CD4-positive, alpha-beta T cell (primary cell): ENCODE measurements around the gene GOLGA5. TPM values are rescaled to one million over a fixed set of nuclear protein-coding genes. Genes with fewer than 3 reads are reported as not detected.

Experiments
- ATAC-seq: fragments of 200-7000 bp; cut with Tn5 transposase; one replicate; pipeline ENCODE4 v1.10.0; 2022; ENCODE audit warnings: mild to moderate bottlenecking; ENCODE audit not compliant: poor library complexity
- CTCF ChIA-PET: fragments of 350-600 bp; sonication (Branson Sonifier 250); formaldehyde crosslinking; loops from one replicate; lab custom pipeline; 2021; ENCODE audit warnings: antibody characterized with exemption, inconsistent platforms; lab: Charles Lee
- POLR2A ChIA-PET: fragments of 350-600 bp; sonication (Branson Sonifier 250); formaldehyde crosslinking; loops from one replicate; lab custom pipeline; 2021; ENCODE audit warnings: antibody characterized with exemption, inconsistent platforms; lab: Charles Lee
- DNase-seq, 14 experiments: peaks; one replicate each; pipeline ENCODE4 v3.0.0-alpha.2; 2013 to 2020; ENCODE audit warnings: mixed read lengths in 2 of 14
- H3K27ac ChIP-seq, 2 donors: one replicate each; pipeline versions ENCODE4 v1.5.1 to v1.7.0; 2013; ENCODE audit warnings: low read length in 2 of 2, low read depth in 1 of 2, mild to moderate bottlenecking in 1 of 2
- H3K27me3 ChIP-seq, 2 experiments: 1 replicate in 1 of 2; 2 replicates in 1 of 2; pipeline versions ENCODE4 v1.6.1 to v1.7.0; 2013; ENCODE audit warnings: low read length in 2 of 2, control low read depth in 1 of 2, mild to moderate bottlenecking in 1 of 2, moderate library complexity in 1 of 2; ENCODE audit not compliant: insufficient read depth in 2 of 2, control insufficient read depth in 1 of 2
- H3K36me3 ChIP-seq: one replicate; pipeline ENCODE4 v1.6.1; 2013; ENCODE audit warnings: low read length, control low read depth; ENCODE audit not compliant: insufficient read depth
- H3K4me1 ChIP-seq: one replicate; pipeline ENCODE4 v1.6.1; 2013; ENCODE audit warnings: low read length, control low read depth; ENCODE audit not compliant: insufficient read depth
- H3K4me3 ChIP-seq: one replicate; pipeline ENCODE4 v1.5.1; 2013; ENCODE audit warnings: mild to moderate bottlenecking, low read length, moderate library complexity
- H3K9me3 ChIP-seq, 2 experiments: 1 replicate in 1 of 2; 2 replicates in 1 of 2; pipeline versions ENCODE4 v1.6.1 to v1.7.0; 2013; ENCODE audit warnings: low read length in 2 of 2, mild to moderate bottlenecking in 2 of 2, control low read depth in 1 of 2, moderate library complexity in 1 of 2; ENCODE audit not compliant: control insufficient read depth in 1 of 2, insufficient read depth in 1 of 2
- H3K27ac Mint-ChIP-seq: one replicate; pipeline ENCODE4 v1.8.0; 2020; ENCODE audit warnings: mixed read lengths
- H3K27me3 Mint-ChIP-seq: one replicate; pipeline ENCODE4 v1.8.0; 2021; ENCODE audit warnings: mixed read lengths
- H3K36me3 Mint-ChIP-seq: one replicate; pipeline ENCODE4 v1.8.0; 2021; ENCODE audit warnings: low read depth, mixed read lengths
- H3K4me1 Mint-ChIP-seq: one replicate; pipeline ENCODE4 v1.8.0; 2021; ENCODE audit warnings: low read depth, mixed read lengths
- H3K4me3 Mint-ChIP-seq: one replicate; pipeline ENCODE4 v1.8.0; 2020; ENCODE audit warnings: mild to moderate bottlenecking, mixed read lengths
- H3K9me3 Mint-ChIP-seq: one replicate; pipeline ENCODE4 v1.8.0; 2020; ENCODE audit warnings: mixed read lengths
- intact Hi-C, 2 experiments: fragments of 100-400 bp; cut with DNase I in 1 of 2; cut with micrococcal nuclease in 1 of 2; formaldehyde crosslinking; loops; one replicate each; pipeline versions ENCODE4 v1.15.1 to v1.9.0; 2023 to 2025; cut with DNase I, micrococcal nuclease
- total RNA-seq, 174 experiments: library from RNA in 2 of 174; stranded (reverse) in 2 of 174; gene quantifications; one replicate each; pipeline ENCODE4 v1.2.3 and lab custom pipeline; 2021 to 2026
- TF ChIP-seq, protein P1 (sequence below): fragments of 200-600 bp; IDR thresholded peaks from one replicate; pipeline ENCODE4 v1.8.0; 2022; ENCODE audit warnings: antibody characterized with exemption, mild to moderate bottlenecking

GOLGA5 gene
- total RNA-seq, 2 experiments from 2014 or later = 5.2 to 6.8 TPM

DNA sequence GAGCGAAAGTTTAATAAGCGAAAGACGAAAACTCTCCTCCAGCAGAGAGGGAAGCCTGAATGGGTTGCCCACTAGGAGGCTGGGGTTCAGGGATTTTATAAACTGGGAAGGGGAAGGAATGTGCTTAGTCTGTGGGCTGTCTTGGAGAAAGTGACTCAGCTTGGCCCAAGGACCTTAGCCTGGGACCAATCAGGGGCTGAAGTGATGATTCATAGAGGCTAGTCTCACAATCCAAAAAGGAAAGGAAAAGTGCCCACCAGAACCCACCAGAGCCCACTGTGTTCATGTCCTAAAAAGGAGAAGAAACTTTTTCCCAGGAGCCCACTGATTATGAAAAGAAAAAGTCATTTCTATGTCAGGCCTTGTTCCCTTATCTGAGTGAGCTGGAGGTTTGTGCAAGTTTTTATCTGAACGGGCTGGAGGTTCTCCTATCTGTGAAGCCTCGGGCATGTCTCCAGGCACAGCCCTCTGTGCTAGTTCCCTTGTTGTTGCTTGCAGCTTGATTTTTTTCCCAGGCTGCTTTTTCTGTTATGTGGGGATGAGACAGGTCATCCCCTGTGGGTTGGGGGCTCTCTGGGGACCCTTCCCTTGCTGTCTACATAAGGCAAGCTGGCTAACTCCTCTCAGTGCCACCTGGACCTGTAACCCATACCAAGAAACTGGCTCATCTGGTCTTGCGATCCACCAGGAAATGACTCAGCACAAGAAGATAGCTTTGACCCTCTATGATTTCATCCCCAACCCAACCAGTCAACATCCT is 8.3 kb upstream of the GOLGA5 start:
- ChIA-PET CTCF (interaction anchor here (0.6 kb wide), 1 partner anchor 78 kb away, joined by 3 read pairs; no protein-coding TSS in a partner anchor), POLR2A (no interaction called here)
- Histone ChIP-seq H3K4me3 (no peak overlapping the region), H3K27ac (no peak overlapping the region), H3K4me1 (no peaks in the 10 kb centered on the region), H3K27me3 (no peaks in the 10 kb centered on the region), H3K9me3 (peaks cover 0 to 21% of the 10 kb centered on the region in 2 experiments), H3K36me3 (no peaks in the 10 kb centered on the region)
- Mint-ChIP-seq H3K27me3 (no peaks in the 10 kb centered on the region), H3K4me3 (no peak overlapping the region), H3K27ac (no peak overlapping the region), H3K4me1 (no peaks in the 10 kb centered on the region), H3K9me3 (peaks cover 8% of the 10 kb centered on the region), H3K36me3 (no peaks in the 10 kb centered on the region)
- ATAC-seq (no peak), DNase-seq (peak in 1 of 14 experiments; percentile 15)
- intact Hi-C loops = no loop called here
- TF ChIP-seq, protein P1, sequence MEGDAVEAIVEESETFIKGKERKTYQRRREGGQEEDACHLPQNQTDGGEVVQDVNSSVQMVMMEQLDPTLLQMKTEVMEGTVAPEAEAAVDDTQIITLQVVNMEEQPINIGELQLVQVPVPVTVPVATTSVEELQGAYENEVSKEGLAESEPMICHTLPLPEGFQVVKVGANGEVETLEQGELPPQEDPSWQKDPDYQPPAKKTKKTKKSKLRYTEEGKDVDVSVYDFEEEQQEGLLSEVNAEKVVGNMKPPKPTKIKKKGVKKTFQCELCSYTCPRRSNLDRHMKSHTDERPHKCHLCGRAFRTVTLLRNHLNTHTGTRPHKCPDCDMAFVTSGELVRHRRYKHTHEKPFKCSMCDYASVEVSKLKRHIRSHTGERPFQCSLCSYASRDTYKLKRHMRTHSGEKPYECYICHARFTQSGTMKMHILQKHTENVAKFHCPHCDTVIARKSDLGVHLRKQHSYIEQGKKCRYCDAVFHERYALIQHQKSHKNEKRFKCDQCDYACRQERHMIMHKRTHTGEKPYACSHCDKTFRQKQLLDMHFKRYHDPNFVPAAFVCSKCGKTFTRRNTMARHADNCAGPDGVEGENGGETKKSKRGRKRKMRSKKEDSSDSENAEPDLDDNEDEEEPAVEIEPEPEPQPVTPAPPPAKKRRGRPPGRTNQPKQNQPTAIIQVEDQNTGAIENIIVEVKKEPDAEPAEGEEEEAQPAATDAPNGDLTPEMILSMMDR = no peak

DNA sequence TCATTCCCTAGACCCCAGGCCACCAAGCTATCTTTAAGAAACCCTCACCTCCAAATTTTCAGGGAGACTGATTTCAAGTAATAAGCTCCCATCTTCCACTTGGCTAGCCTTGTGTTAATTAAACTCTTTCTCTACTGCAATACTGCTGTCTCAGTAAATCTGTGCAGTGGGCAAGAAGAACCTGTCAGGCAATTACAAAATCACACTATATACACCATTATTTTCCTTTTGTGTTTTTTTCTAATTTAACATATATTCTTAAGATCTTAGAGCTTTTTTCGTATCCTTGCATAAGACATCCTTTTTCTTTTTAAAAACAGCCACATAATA is 7.7 kb upstream of the GOLGA5 start:
- intact Hi-C loops = no loop called here
- H3K4me3 ChIP-seq = no peak overlapping the region
- ATAC-seq (no peak), DNase-seq (no peak)
- TF ChIP-seq, protein P1 = no peak
- H3K27ac ChIP-seq = no peak overlapping the region
- CTCF ChIA-PET = interaction anchor here (0.6 kb wide), 1 partner anchor 78 kb away, joined by 3 read pairs; no protein-coding TSS in a partner anchor
- H3K4me1 Mint-ChIP-seq = no peaks in the 10 kb centered on the region
- H3K4me1 ChIP-seq = no peaks in the 10 kb centered on the region
- peaks cover 8% of the 10 kb centered on the region for H3K9me3 Mint-ChIP-seq
- H3K4me3 Mint-ChIP-seq = no peak overlapping the region
- H3K36me3 ChIP-seq = no peaks in the 10 kb centered on the region
- peaks cover 0 to 21% of the 10 kb centered on the region in 2 experiments for H3K9me3 ChIP-seq
- POLR2A ChIA-PET = no interaction called here
- peaks cover under 1% of the 10 kb centered on the region for H3K36me3 Mint-ChIP-seq
- no peaks in the 10 kb centered on the region for H3K27me3 ChIP-seq
- H3K27ac Mint-ChIP-seq = no peak overlapping the region
- no peaks in the 10 kb centered on the region for H3K27me3 Mint-ChIP-seq

DNA sequence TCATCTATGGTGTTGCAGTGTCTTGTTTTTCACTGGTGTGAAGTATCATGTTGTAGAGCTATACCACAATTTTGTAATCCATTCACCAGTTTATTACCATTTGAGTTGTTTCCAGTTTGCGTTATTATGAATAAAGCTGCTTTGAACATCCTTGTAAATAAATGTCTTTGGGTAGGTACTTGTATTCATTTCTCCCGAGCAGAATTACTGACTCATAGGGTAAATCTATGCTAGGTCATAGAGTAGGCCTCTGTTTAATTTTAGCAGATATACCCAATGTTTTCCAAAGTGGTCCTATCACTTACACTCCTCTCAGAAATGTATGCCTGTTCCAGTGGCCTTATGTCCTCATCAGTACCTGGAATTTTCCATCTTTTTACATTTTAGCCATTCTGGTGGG is 6.6 kb upstream of the GOLGA5 start:
- ATAC-seq (no peak), DNase-seq (no peak)
- Histone ChIP-seq H3K4me1 (no peaks in the 10 kb centered on the region), H3K27me3 (no peaks in the 10 kb centered on the region), H3K27ac (no peak overlapping the region), H3K4me3 (no peak overlapping the region), H3K9me3 (peaks cover 0 to 21% of the 10 kb centered on the region in 2 experiments), H3K36me3 (no peaks in the 10 kb centered on the region)
- Mint-ChIP-seq H3K4me1 (no peaks in the 10 kb centered on the region), H3K27ac (no peak overlapping the region), H3K36me3 (peaks cover 3% of the 10 kb centered on the region), H3K4me3 (no peak overlapping the region), H3K9me3 (peaks cover 8% of the 10 kb centered on the region), H3K27me3 (no peaks in the 10 kb centered on the region)
- ChIA-PET CTCF (no interaction called here), POLR2A (no interaction called here)
- TF ChIP-seq, protein P1 = no peak
- intact Hi-C loops = no loop called here
